ENCODE results near the gene RPS3. TPM values are rescaled to one million over a fixed set of nuclear protein-coding genes. Genes with fewer than 3 reads are reported as not detected.

Gene RPS3
- total RNA-seq, 2 experiments from 2014 or later, result 4,753 to 4,828 TPM

GRCh38 chr11:75350743-75351540, 48.4 kb upstream of the RPS3 start:
- DNase-seq, result peak in 13 of 14 experiments; percentile 14 to 80 (median 30)
- peaks cover 14% of the 10 kb centered on the region for H3K36me3 Mint-ChIP-seq (ENCODE audit: low read depth)
- ATAC-seq (ENCODE audit: poor library complexity), result peak; percentile 63
- H3K4me3 Mint-ChIP-seq, result peak overlapping the region; percentile 91
- intact Hi-C loops (cut with DNase I, micrococcal nuclease), result loop anchor here in 1 of 2 experiments (2.0 kb wide), 1 partner anchor 22 kb away; no protein-coding TSS in a partner anchor
- peak overlapping the region; percentile 91 for H3K27ac Mint-ChIP-seq
- ChIA-PET POLR2A (interaction anchor here (1.0 to 5.8 kb wide), 6 partner anchors 12 to 80 kb away, joined by 3 to 77 read pairs (median 10); no protein-coding TSS in a partner anchor), CTCF (interaction anchor here (1.7 kb wide), 2 partner anchors 11 to 71 kb away, joined by 5 read pairs; no protein-coding TSS in a partner anchor)
- Histone ChIP-seq H3K9me3 (ENCODE audit: control insufficient read depth in 1 of 2, insufficient read depth in 1 of 2, low read length in 2 of 2) (no peaks in the 10 kb centered on the region), H3K4me1 (ENCODE audit: insufficient read depth, low read length) (peaks cover 70% of the 10 kb centered on the region), H3K27me3 (ENCODE audit: control insufficient read depth in 1 of 2, insufficient read depth in 2 of 2, low read length in 2 of 2) (no peaks in the 10 kb centered on the region), H3K36me3 (ENCODE audit: insufficient read depth, low read length) (no peaks in the 10 kb centered on the region), H3K4me3 (ENCODE audit: low read length) (peak overlapping the region; percentile 74), H3K27ac (ENCODE audit: low read depth in 1 of 2, low read length in 2 of 2) (peak overlapping the region; percentile 73 to 80)
- TF ChIP-seq CTCF (IDR thresholded peaks at IDR 0.05), result no peak
- H3K4me1 Mint-ChIP-seq (ENCODE audit: low read depth), result peaks cover 71% of the 10 kb centered on the region
- H3K27me3 Mint-ChIP-seq, result no peaks in the 10 kb centered on the region
- H3K9me3 Mint-ChIP-seq, result no peaks in the 10 kb centered on the region

GRCh38 chr11:75351541-75351790, 47.9 kb upstream of the RPS3 start, which contains the start of gene ARRB1:
Gene ARRB1 (minus strand): TSS chr11:75351661. CDS start chr11:75351607, 54 bp downstream.
- Histone ChIP-seq H3K4me3 (ENCODE audit: low read length) (peak within 1 kb of the TSS; percentile 74), H3K27ac (ENCODE audit: low read depth in 1 of 2, low read length in 2 of 2) (peak within 1 kb of the TSS; percentile 73 to 80)
- intact Hi-C loops (cut with DNase I, micrococcal nuclease), result loop anchor here in 1 of 2 experiments (2.0 kb wide), 1 partner anchor 23 kb away; no protein-coding TSS in a partner anchor

More at GRCh38 chr11:75351541-75351790, 47.9 kb upstream of the RPS3 start, which contains the start of gene ARRB1:
- peak within 1 kb of the TSS; percentile 91 for H3K27ac Mint-ChIP-seq
- TF ChIP-seq CTCF (IDR thresholded peaks at IDR 0.05), result no peak
- H3K9me3 Mint-ChIP-seq, result no peaks in the 10 kb centered on the region
- Histone ChIP-seq H3K36me3 (ENCODE audit: insufficient read depth, low read length) (no peaks in the 10 kb centered on the region), H3K9me3 (ENCODE audit: control insufficient read depth in 1 of 2, insufficient read depth in 1 of 2, low read length in 2 of 2) (no peaks in the 10 kb centered on the region), H3K4me1 (ENCODE audit: insufficient read depth, low read length) (peaks cover 65% of the 10 kb centered on the region), H3K27me3 (ENCODE audit: control insufficient read depth in 1 of 2, insufficient read depth in 2 of 2, low read length in 2 of 2) (no peaks in the 10 kb centered on the region)
- ATAC-seq (ENCODE audit: poor library complexity), result no peak
- no peak for DNase-seq
- peak within 1 kb of the TSS; percentile 98 for H3K4me3 Mint-ChIP-seq
- peaks cover 68% of the 10 kb centered on the region for H3K4me1 Mint-ChIP-seq (ENCODE audit: low read depth)
- ChIA-PET POLR2A (interaction anchor here (1.0 to 5.8 kb wide), 7 partner anchors 12 to 80 kb away, joined by 3 to 77 read pairs (median 17); no protein-coding TSS in a partner anchor), CTCF (interaction anchor here (1.3 to 1.7 kb wide), 2 partner anchors 11 to 19 kb away, joined by 4 to 5 read pairs; no protein-coding TSS in a partner anchor)
- H3K36me3 Mint-ChIP-seq (ENCODE audit: low read depth), result peaks cover 14% of the 10 kb centered on the region
- H3K27me3 Mint-ChIP-seq, result no peaks in the 10 kb centered on the region
